GM06990 (cell line): Measurements from ENCODE around the gene TPM2.

Source experiments
- DNase-seq: peaks from one replicate; pipeline ENCODE4 v3.0.0-alpha.2; 2011; ENCODE audit not compliant: insufficient read length; ENCODE audit errors: extremely low read depth
- H3K27me3 ChIP-seq: replicated peaks from 2 replicates; pipeline ENCODE4 v1.6.0; 2011; ENCODE audit warnings: low read length; ENCODE audit not compliant: control insufficient read depth, insufficient read depth
- H3K36me3 ChIP-seq: 2 replicates; pipeline ENCODE4 v1.5.1; 2011; ENCODE audit warnings: low read length; ENCODE audit not compliant: control insufficient read depth, insufficient read depth
- H3K4me3 ChIP-seq: replicated peaks from 2 replicates; pipeline ENCODE4 v1.5.1; 2011; ENCODE audit warnings: low read depth, mild to moderate bottlenecking, control low read depth, low read length
- TF ChIP-seq, protein P1 (sequence below): IDR thresholded peaks from 2 replicates; pipeline ENCODE4 v1.5.1; 2011; ENCODE audit warnings: low read length, control low read depth, mild to moderate bottlenecking, inconsistent platforms; ENCODE audit not compliant: insufficient read depth, poor library complexity, severe bottlenecking

The TPM2 gene

DNA sequence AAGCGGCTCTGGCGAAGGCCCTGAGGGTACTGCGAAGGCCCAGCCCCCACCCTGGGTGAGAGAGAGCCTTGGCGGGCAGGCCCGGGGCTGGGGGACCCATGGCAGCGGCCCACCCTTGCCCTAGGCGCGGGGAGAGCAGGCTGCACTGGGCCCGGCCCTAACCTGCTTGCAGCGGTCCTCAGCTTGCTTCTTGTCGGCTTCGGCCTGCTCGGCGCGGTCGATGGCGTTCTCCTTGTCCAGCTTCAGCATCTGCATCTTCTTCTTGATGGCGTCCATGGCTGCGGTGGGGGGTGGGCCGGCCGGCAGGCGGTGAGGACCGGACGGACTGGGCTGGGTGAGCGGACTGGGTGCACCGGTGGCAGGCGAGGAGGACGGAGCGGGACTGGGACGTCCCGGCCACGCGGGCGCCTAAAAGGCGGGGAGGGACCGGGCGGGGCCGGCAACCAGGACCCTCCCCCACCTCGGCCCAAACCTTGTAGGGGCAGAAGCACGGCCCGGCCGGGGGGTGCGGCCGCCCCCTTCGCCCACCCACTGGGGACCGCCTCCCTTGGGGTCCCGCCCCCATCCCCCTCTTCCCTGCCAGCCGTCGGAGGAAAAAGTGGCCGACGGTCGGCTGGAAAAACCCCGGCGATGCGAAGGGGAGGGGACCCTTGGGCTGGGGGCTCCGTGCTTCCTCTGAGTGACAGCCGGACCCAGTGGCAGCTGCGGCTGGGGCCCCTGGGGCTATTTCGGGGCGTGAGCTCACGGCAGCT lies at the start of gene TPM2:
TPM2 (minus strand) TSS at position 384 of the 752 bp plus-strand sequence; CDS start at position 276, 108 bp downstream.
- H3K4me3 ChIP-seq = peak within 1 kb of the TSS; percentile 71
- H3K27me3 ChIP-seq = no peaks in the 10 kb centered on the region
- DNase-seq = no peak
- TF ChIP-seq, protein P1, sequence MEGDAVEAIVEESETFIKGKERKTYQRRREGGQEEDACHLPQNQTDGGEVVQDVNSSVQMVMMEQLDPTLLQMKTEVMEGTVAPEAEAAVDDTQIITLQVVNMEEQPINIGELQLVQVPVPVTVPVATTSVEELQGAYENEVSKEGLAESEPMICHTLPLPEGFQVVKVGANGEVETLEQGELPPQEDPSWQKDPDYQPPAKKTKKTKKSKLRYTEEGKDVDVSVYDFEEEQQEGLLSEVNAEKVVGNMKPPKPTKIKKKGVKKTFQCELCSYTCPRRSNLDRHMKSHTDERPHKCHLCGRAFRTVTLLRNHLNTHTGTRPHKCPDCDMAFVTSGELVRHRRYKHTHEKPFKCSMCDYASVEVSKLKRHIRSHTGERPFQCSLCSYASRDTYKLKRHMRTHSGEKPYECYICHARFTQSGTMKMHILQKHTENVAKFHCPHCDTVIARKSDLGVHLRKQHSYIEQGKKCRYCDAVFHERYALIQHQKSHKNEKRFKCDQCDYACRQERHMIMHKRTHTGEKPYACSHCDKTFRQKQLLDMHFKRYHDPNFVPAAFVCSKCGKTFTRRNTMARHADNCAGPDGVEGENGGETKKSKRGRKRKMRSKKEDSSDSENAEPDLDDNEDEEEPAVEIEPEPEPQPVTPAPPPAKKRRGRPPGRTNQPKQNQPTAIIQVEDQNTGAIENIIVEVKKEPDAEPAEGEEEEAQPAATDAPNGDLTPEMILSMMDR = no peak
- no peaks in the 10 kb centered on the region for H3K36me3 ChIP-seq

DNA sequence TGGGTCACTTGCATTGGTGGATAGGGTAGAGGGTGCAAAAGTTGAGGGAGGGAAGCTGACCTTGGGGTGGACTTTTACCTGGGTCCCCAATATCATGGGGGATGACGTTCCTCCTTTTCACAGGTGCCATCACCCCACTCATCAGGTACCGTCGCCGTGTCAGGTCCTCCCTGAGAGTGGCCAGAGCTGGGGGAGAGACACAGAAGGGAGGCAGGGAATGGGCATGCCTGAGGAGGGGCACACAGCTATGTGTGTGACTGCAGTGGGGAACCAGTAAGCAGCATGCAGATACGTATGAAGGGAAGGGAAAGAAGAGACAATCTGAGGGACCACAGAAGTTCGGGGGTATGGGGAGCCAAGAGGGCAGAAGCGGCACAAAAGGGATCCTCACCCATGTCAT lies 49.2 kb upstream of the TPM2 start:
- no peak for DNase-seq
- Histone ChIP-seq H3K27me3 (no peaks in the 10 kb centered on the region), H3K4me3 (no peak overlapping the region), H3K36me3 (peaks cover 42% of the 10 kb centered on the region)
- TF ChIP-seq, protein P1 = no peak

DNA sequence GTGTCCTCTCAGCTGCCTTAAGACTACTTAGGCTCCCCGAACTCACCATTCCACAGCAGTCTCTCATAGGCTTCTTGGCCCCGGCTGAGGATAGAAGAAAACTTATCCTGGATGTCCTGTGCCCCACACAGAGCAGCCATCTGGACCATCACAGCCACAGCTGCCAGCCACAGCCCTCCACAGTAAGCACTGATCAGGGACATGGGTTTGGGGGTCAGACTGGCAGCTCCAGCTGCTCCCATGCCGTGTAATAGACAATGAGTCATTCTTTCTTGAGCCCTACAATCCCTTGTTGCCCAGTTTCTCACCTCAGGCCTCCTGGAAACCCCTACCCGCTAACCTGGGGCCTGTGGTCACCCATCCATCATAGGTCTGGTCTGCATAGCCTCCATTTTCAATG lies 48.5 kb upstream of the TPM2 start:
- H3K27me3 ChIP-seq = no peaks in the 10 kb centered on the region
- no peak overlapping the region for H3K4me3 ChIP-seq
- TF ChIP-seq, protein P1 = no peak
- no peak for DNase-seq
- peaks cover 39% of the 10 kb centered on the region for H3K36me3 ChIP-seq

DNA sequence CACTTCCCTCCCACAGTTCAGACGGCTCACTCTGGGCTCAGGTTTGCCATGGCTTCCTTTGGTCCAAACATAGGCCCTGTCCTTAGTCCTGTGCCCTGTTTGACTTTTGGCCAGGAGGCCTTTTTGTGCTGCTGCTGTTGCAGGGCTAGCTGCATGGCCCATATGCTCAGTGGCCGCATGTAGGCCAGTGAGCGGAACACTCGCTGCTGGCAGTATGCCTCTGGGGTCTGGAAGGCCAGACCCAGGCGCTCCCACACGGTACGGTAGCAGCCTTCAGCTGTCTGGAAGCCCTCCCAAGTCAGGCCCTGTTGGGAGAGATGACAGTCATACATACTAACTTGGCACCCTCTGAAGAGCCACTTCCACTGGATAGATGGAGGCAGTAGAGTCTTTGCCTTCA lies 47.4 kb upstream of the TPM2 start:
- H3K27me3 ChIP-seq = no peaks in the 10 kb centered on the region
- no peak overlapping the region for H3K4me3 ChIP-seq
- peaks cover 39% of the 10 kb centered on the region for H3K36me3 ChIP-seq
- DNase-seq = no peak
- TF ChIP-seq, protein P1 = no peak

DNA sequence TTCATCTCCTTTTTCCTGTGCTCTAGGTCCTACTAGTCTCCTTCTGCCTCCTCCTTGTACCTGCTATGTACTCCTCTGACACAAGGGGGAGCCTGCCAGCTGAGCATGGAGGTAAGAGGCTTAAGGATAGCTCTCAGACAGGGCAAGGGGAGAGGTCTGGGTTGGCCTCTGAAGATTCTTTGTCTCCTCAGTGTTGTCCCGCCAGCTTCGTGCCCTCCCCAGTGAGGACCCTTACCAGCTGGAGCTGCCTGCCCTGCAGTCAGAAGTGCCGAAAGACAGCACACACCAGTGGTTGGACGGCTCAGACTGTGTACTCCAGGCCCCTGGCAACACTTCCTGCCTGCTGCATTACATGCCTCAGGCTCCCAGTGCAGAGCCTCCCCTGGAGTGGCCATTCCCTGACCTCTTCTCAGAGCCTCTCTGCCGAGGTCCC lies 46.5 kb upstream of the TPM2 start:
- H3K36me3 ChIP-seq = peaks cover 35% of the 10 kb centered on the region
- peak; percentile 50 for DNase-seq
- no peaks in the 10 kb centered on the region for H3K27me3 ChIP-seq
- TF ChIP-seq, protein P1 = peak; percentile 96
- no peak overlapping the region for H3K4me3 ChIP-seq

DNA sequence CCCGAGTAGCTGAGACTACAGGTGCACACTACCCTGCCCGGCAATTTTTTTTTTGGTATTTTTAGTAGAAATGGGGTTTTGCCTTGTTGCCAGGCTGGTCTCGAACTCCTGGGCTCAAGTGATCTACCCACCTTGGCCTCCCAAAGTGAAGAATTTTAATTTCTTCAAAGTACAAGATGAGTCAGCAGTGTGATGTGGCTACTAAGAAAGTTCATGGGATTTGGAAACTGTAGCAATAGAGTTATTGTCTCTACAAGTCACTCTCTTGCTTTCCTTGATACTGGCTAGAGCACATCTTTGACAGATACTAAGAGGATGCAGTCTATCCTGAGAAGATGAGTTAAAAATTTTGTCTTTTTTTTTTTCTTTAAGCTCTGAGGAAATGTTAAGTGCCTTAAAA lies 44.4 kb upstream of the TPM2 start:
- Histone ChIP-seq H3K36me3 (peaks cover 19% of the 10 kb centered on the region), H3K27me3 (no peaks in the 10 kb centered on the region), H3K4me3 (no peak overlapping the region)
- TF ChIP-seq, protein P1 = no peak
- DNase-seq = no peak
